ENCODE data around the gene TUB. TPM values are rescaled to one million over a fixed set of nuclear protein-coding genes. Genes with fewer than 3 reads are reported as not detected.

The TUB gene
- total RNA-seq, 1 experiment from 2014 or later, result 0.39 TPM

DNA sequence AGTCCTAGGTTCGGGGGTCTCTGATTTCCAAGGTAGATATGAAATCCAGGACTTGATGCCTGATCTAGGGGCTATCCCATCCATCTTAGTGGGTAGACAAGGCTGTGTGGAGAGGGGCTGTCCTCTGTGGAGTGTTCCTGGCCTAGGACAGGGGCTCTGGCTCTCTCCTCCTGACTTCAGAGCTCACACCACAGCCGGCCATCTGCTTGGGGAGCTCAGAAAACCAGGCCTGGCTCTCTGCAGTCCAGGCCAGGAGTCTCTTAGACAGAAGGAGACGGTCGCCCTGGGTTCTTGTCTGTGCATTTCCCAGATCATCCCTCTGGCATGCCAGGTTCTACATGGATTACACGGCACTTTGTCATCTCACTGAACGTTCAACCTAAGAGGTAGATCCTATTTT lies 17.9 kb downstream of the TUB start:
- DNase-seq (ENCODE audit: low spot score), result no peak
- H3K27ac ChIP-seq (ENCODE audit: low read depth, low read length, poor library complexity, severe bottlenecking), result no peak overlapping the region
- no peaks in the 10 kb centered on the region for H3K36me3 ChIP-seq (ENCODE audit: insufficient read depth, low read length, poor library complexity, severe bottlenecking)
- no peaks in the 10 kb centered on the region for H3K27me3 ChIP-seq (replicated peaks; ENCODE audit: insufficient read depth, low read depth, low read length, poor library complexity)
- intact Hi-C loops (cut with micrococcal nuclease; ENCODE audit: unreplicated experiment), result loop anchor here (1.0 to 10.0 kb wide), 5 partner anchors 66 to 1004 kb away; no protein-coding TSS in a partner anchor
- POLR2A ChIA-PET (ENCODE audit: low non-redundant PET), result no interaction called here
- H3K4me3 ChIP-seq (ENCODE audit: low read depth, low read length, poor library complexity, severe bottlenecking), result no peak overlapping the region
- H3K4me1 ChIP-seq (ENCODE audit: insufficient read depth, low read length, poor library complexity, severe bottlenecking), result no peaks in the 10 kb centered on the region
- TF ChIP-seq EZH2 (IDR thresholded peaks at IDR 0.05; ENCODE audit: borderline replicate concordance, low read depth, low read length, poor library complexity, severe bottlenecking), result no peak
- TF ChIP-seq, protein P1, sequence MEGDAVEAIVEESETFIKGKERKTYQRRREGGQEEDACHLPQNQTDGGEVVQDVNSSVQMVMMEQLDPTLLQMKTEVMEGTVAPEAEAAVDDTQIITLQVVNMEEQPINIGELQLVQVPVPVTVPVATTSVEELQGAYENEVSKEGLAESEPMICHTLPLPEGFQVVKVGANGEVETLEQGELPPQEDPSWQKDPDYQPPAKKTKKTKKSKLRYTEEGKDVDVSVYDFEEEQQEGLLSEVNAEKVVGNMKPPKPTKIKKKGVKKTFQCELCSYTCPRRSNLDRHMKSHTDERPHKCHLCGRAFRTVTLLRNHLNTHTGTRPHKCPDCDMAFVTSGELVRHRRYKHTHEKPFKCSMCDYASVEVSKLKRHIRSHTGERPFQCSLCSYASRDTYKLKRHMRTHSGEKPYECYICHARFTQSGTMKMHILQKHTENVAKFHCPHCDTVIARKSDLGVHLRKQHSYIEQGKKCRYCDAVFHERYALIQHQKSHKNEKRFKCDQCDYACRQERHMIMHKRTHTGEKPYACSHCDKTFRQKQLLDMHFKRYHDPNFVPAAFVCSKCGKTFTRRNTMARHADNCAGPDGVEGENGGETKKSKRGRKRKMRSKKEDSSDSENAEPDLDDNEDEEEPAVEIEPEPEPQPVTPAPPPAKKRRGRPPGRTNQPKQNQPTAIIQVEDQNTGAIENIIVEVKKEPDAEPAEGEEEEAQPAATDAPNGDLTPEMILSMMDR (conservative IDR thresholded peaks at IDR 0.05; ENCODE audit: low read depth, low read length), result no peak
- BruUV-seq (replicated peaks), result no TSS peak
- CTCF ChIA-PET, result interaction anchor here (1.0 to 2.2 kb wide), 5 partner anchors 10 to 527 kb away, joined by 4 to 24 read pairs (median 5); no protein-coding TSS in a partner anchor
- H3K9me3 ChIP-seq (ENCODE audit: low read depth, low read length, poor library complexity, severe bottlenecking), result no peaks in the 10 kb centered on the region

DNA sequence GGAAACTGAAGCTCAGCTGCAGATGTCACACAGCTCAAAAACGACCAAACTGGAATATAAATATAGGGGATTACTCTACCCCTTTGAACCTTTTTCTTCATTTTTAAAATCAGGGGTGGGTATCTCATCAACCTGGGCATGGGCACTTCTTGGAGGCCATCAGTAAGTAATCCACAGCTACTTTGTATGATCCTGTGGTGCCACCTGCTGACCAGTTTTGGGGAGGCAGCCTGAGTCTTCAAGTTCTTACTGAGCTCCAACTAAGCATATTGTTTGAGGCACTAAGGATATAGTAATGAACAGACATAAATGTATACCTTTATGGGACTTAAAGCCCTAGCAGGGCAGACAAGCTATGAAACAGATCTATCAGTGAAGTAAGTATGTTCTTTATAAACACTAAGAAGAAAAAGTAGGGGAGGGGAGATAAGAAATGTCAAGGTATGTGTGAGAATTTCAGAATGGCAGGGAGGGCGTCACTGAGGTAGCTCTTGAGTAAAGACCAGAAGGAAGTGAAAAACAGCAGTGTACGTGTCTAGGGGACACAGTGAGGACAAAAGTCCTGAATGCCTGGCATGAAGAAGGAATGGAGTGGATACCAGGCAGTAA lies 18.4 kb downstream of the TUB start:
- Histone ChIP-seq H3K4me3 (ENCODE audit: low read depth, low read length, poor library complexity, severe bottlenecking) (no peak overlapping the region), H3K27me3 (replicated peaks; ENCODE audit: insufficient read depth, low read depth, low read length, poor library complexity) (no peaks in the 10 kb centered on the region), H3K36me3 (ENCODE audit: insufficient read depth, low read length, poor library complexity, severe bottlenecking) (no peaks in the 10 kb centered on the region), H3K4me1 (ENCODE audit: insufficient read depth, low read length, poor library complexity, severe bottlenecking) (no peaks in the 10 kb centered on the region), H3K9me3 (ENCODE audit: low read depth, low read length, poor library complexity, severe bottlenecking) (no peaks in the 10 kb centered on the region), H3K27ac (ENCODE audit: low read depth, low read length, poor library complexity, severe bottlenecking) (no peak overlapping the region)
- ChIA-PET POLR2A (ENCODE audit: low non-redundant PET) (no interaction called here), CTCF (interaction anchor here (0.6 to 2.2 kb wide), 8 partner anchors 9 to 528 kb away, joined by 3 to 24 read pairs (median 4); partner anchors contain the start of gene EIF3F)
- peak; percentile 71 for DNase-seq (ENCODE audit: low spot score)
- TF ChIP-seq, protein P1 (conservative IDR thresholded peaks at IDR 0.05; ENCODE audit: low read depth, low read length), result peak; percentile 79
- no peak for TF ChIP-seq EZH2 (IDR thresholded peaks at IDR 0.05; ENCODE audit: borderline replicate concordance, low read depth, low read length, poor library complexity, severe bottlenecking)
- intact Hi-C loops (cut with micrococcal nuclease; ENCODE audit: unreplicated experiment), result loop anchor here (1.0 to 10.0 kb wide), 5 partner anchors 67 to 1005 kb away; no protein-coding TSS in a partner anchor
- BruUV-seq (replicated peaks), result no TSS peak

DNA sequence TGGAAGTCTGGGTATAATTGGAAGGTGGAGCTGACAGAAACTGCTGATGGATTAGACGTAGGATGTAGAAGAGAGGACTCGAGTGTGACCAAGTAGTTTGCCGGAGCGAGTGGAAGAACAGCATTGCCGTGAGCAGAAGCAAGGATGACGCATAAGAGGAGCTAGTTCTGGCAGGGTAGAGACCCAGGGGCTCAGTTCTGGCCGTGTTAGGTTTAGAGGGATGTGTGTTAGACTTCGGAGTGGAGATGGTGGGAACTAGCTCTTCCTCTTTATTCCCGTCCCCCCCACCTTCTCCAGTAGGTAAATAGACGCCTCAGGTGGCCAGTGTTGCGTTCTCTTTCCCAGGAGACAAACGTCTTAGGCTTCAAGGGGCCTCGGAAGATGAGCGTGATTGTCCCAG lies 19.1 kb downstream of the TUB start:
- ChIA-PET CTCF (interaction anchor here (1.2 to 2.2 kb wide), 3 partner anchors 9 to 94 kb away, joined by 3 to 24 read pairs (median 20); no protein-coding TSS in a partner anchor), POLR2A (ENCODE audit: low non-redundant PET) (no interaction called here)
- no peaks in the 10 kb centered on the region for H3K27me3 ChIP-seq (replicated peaks; ENCODE audit: insufficient read depth, low read depth, low read length, poor library complexity)
- H3K9me3 ChIP-seq (ENCODE audit: low read depth, low read length, poor library complexity, severe bottlenecking), result no peaks in the 10 kb centered on the region
- no peak for TF ChIP-seq EZH2 (IDR thresholded peaks at IDR 0.05; ENCODE audit: borderline replicate concordance, low read depth, low read length, poor library complexity, severe bottlenecking)
- TF ChIP-seq, protein P1 (conservative IDR thresholded peaks at IDR 0.05; ENCODE audit: low read depth, low read length), result no peak
- H3K36me3 ChIP-seq (ENCODE audit: insufficient read depth, low read length, poor library complexity, severe bottlenecking), result no peaks in the 10 kb centered on the region
- no peak for DNase-seq (ENCODE audit: low spot score)
- no peaks in the 10 kb centered on the region for H3K4me1 ChIP-seq (ENCODE audit: insufficient read depth, low read length, poor library complexity, severe bottlenecking)
- intact Hi-C loops (cut with micrococcal nuclease; ENCODE audit: unreplicated experiment), result no loop called here
- no peak overlapping the region for H3K27ac ChIP-seq (ENCODE audit: low read depth, low read length, poor library complexity, severe bottlenecking)
- BruUV-seq (replicated peaks), result no TSS peak
- no peak overlapping the region for H3K4me3 ChIP-seq (ENCODE audit: low read depth, low read length, poor library complexity, severe bottlenecking)

Measured in A673 (cell line).